Parathyroid adenoma (tissue), 2 donors: ENCODE results near the gene TUFT1.

Experiments used
- H2AFZ ChIP-seq: fragments of 300-600 bp; sonication (generic); one replicate; pipeline ENCODE4 v1.7.0; 2017; ENCODE audit warnings: antibody characterized with exemption, mild to moderate bottlenecking
- H3K27ac ChIP-seq: fragments of 300-600 bp; sonication (generic); one replicate; pipeline ENCODE4 v1.7.0; 2017
- H3K27me3 ChIP-seq: fragments of 300-600 bp; sonication (generic); one replicate; pipeline ENCODE4 v1.7.0; 2017; ENCODE audit warnings: low read length; ENCODE audit not compliant: control insufficient read depth, insufficient read depth
- H3K36me3 ChIP-seq: fragments of 300-600 bp; sonication (generic); one replicate; pipeline ENCODE4 v1.7.0; 2017; ENCODE audit warnings: low read length; ENCODE audit not compliant: control insufficient read depth, insufficient read depth
- H3K4me1 ChIP-seq: fragments of 300-600 bp; sonication (generic); one replicate; pipeline ENCODE4 v1.7.0; 2017; ENCODE audit warnings: control low read depth
- H3K4me2 ChIP-seq: fragments of 300-600 bp; sonication (generic); one replicate; pipeline ENCODE4 v1.7.0; 2017; ENCODE audit warnings: low read length
- H3K4me3 ChIP-seq: fragments of 300-600 bp; sonication (generic); one replicate; pipeline ENCODE4 v1.7.0; 2017; ENCODE audit warnings: low read depth, low read length
- H3K79me2 ChIP-seq: fragments of 300-600 bp; sonication (generic); one replicate; pipeline ENCODE4 v1.7.0; 2017; ENCODE audit warnings: control low read depth
- H3K9ac ChIP-seq: fragments of 300-600 bp; sonication (generic); one replicate; pipeline ENCODE4 v1.7.0; 2017; ENCODE audit warnings: mild to moderate bottlenecking
- H3K9me3 ChIP-seq: fragments of 300-600 bp; sonication (generic); one replicate; pipeline ENCODE4 v1.7.0; 2017; ENCODE audit warnings: low read length; ENCODE audit not compliant: control insufficient read depth
- CTCF ChIP-seq: fragments of 300-600 bp; sonication (generic); IDR thresholded peaks from one replicate; pipeline ENCODE4 v1.7.0; 2017; ENCODE audit warnings: antibody characterized with exemption, mild to moderate bottlenecking
- donor health status: primary hyperparathyroidism.

Gene TUFT1

GRCh38 chr1:151508833-151509232, 31.3 kb upstream of the TUFT1 start:
- H3K4me1 ChIP-seq: peaks cover 9% of the 10 kb centered on the region
- H3K27ac ChIP-seq: no peak overlapping the region
- no peaks in the 10 kb centered on the region for H3K79me2 ChIP-seq
- no peak for TF ChIP-seq CTCF
- H3K36me3 ChIP-seq: no peaks in the 10 kb centered on the region
- no peaks in the 10 kb centered on the region for H3K9me3 ChIP-seq
- no peak overlapping the region for H3K9ac ChIP-seq
- no peak overlapping the region for H3K4me2 ChIP-seq
- H3K4me3 ChIP-seq: no peak overlapping the region
- no peaks in the 10 kb centered on the region for H3K27me3 ChIP-seq
- H2AFZ ChIP-seq: no peak overlapping the region

GRCh38 chr1:151509350-151510019, 30.6 kb upstream of the TUFT1 start:
- Histone ChIP-seq H3K79me2 (no peaks in the 10 kb centered on the region), H3K36me3 (no peaks in the 10 kb centered on the region), H3K4me3 (no peak overlapping the region), H3K27me3 (no peaks in the 10 kb centered on the region), H3K9ac (no peak overlapping the region), H3K4me2 (no peak overlapping the region), H3K27ac (no peak overlapping the region), H3K4me1 (peaks cover 14% of the 10 kb centered on the region), H3K9me3 (no peaks in the 10 kb centered on the region), H2AFZ (no peak overlapping the region)
- TF ChIP-seq CTCF: no peak

- no peak overlapping the region for H3K27ac ChIP-seq
- no peaks in the 10 kb centered on the region for H3K9me3 ChIP-seq
- H2AFZ ChIP-seq: no peak overlapping the region
- H3K4me1 ChIP-seq: peaks cover 17% of the 10 kb centered on the region
- no peak overlapping the region for H3K9ac ChIP-seq
- H3K79me2 ChIP-seq: no peaks in the 10 kb centered on the region
- no peaks in the 10 kb centered on the region for H3K36me3 ChIP-seq
- TF ChIP-seq CTCF: no peak
- H3K27me3 ChIP-seq: no peaks in the 10 kb centered on the region
- H3K4me2 ChIP-seq: no peak overlapping the region
- H3K4me3 ChIP-seq: no peak overlapping the region
Observed at GRCh38 chr1:151510020-151510405, 30.1 kb upstream of the TUFT1 start.

- peak overlapping the region; percentile 99 for H3K27ac ChIP-seq
Observed at GRCh38 chr1:151510614-151510956, 29.5 kb upstream of the TUFT1 start.

More at GRCh38 chr1:151510614-151510956, 29.5 kb upstream of the TUFT1 start:
- no peaks in the 10 kb centered on the region for H3K36me3 ChIP-seq
- peak overlapping the region; percentile 80 for H2AFZ ChIP-seq
- no peaks in the 10 kb centered on the region for H3K79me2 ChIP-seq
- H3K27me3 ChIP-seq: no peaks in the 10 kb centered on the region
- H3K4me1 ChIP-seq: peaks cover 17% of the 10 kb centered on the region
- no peak overlapping the region for H3K9ac ChIP-seq
- H3K4me3 ChIP-seq: peak overlapping the region; percentile 96
- TF ChIP-seq CTCF: no peak
- no peaks in the 10 kb centered on the region for H3K9me3 ChIP-seq
- H3K4me2 ChIP-seq: peak overlapping the region; percentile 68
